Ishikawa (cell line): ENCODE data around the gene TTLL13.

Source experiments
- CEBPB ChIP-seq: IDR thresholded peaks from 2 replicates; pipeline ENCODE4 v1.6.1; 2012
- EGR1 ChIP-seq: IDR thresholded peaks from 2 replicates; pipeline ENCODE4 v1.6.1; 2012
- EP300 ChIP-seq: IDR thresholded peaks from 2 replicates; pipeline ENCODE4 v1.6.1; 2012; ENCODE audit warnings: borderline replicate concordance
- FOXM1 ChIP-seq: IDR thresholded peaks from 2 replicates; pipeline ENCODE4 v1.6.1; 2012; ENCODE audit warnings: low read depth, borderline replicate concordance
- NFIC ChIP-seq: IDR thresholded peaks from 2 replicates; pipeline ENCODE4 v1.6.1; 2012
- RAD21 ChIP-seq: IDR thresholded peaks from 2 replicates; pipeline ENCODE4 v1.6.1; 2012; ENCODE audit warnings: low read depth
- TAF1 ChIP-seq: IDR thresholded peaks from 2 replicates; pipeline ENCODE4 v1.6.1; 2012; ENCODE audit warnings: low read depth, mild to moderate bottlenecking
- TCF12 ChIP-seq: IDR thresholded peaks from 2 replicates; pipeline ENCODE4 v1.6.1; 2012; ENCODE audit warnings: low read depth
- TEAD4 ChIP-seq: IDR thresholded peaks from 2 replicates; pipeline ENCODE4 v1.6.1; 2012
- YY1 ChIP-seq: IDR thresholded peaks from 2 replicates; pipeline ENCODE4 v1.6.1; 2012; ENCODE audit warnings: low read depth
- TF ChIP-seq, protein P1 (sequence below): IDR thresholded peaks from 2 replicates; pipeline ENCODE4 v1.6.1; 2012; ENCODE audit warnings: low read depth, mild to moderate bottlenecking
- TF ChIP-seq, protein P2 (sequence below): IDR thresholded peaks from 2 replicates; pipeline ENCODE4 v1.6.1; 2012

DNA sequence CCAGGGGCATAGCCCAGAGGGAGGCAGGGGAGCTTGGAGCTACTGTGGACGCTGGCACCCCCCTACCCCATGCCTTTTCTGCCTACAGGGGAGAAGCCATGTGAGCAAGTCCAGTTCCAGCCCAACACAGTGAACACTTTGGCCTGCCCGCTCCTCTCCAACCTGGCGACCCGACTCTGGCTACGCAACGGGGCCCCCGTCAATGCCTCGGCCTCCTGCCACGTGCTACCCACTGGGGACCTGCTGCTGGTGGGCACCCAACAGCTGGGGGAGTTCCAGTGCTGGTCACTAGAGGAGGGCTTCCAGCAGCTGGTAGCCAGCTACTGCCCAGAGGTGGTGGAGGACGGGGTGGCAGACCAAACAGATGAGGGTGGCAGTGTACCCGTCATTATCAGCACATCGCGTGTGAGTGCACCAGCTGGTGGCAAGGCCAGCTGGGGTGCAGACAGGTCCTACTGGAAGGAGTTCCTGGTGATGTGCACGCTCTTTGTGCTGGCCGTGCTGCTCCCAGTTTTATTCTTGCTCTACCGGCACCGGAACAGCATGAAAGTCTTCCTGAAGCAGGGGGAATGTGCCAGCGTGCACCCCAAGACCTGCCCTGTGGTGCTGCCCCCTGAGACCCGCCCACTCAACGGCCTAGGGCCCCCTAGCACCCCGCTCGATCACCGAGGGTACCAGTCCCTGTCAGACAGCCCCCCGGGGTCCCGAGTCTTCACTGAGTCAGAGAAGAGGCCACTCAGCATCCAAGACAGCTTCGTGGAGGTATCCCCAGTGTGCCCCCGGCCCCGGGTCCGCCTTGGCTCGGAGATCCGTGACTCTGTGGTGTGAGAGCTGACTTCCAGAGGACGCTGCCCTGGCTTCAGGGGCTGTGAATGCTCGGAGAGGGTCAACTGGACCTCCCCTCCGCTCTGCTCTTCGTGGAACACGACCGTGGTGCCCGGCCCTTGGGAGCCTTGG is 21.3 kb upstream of the TTLL13 start:
- TF ChIP-seq TAF1 (no peak), NFIC (no peak), RAD21 (no peak), EGR1 (no peak), YY1 (no peak), TEAD4 (no peak), EP300 (no peak), CEBPB (no peak), FOXM1 (no peak), TCF12 (no peak)
- TF ChIP-seq, protein P1, sequence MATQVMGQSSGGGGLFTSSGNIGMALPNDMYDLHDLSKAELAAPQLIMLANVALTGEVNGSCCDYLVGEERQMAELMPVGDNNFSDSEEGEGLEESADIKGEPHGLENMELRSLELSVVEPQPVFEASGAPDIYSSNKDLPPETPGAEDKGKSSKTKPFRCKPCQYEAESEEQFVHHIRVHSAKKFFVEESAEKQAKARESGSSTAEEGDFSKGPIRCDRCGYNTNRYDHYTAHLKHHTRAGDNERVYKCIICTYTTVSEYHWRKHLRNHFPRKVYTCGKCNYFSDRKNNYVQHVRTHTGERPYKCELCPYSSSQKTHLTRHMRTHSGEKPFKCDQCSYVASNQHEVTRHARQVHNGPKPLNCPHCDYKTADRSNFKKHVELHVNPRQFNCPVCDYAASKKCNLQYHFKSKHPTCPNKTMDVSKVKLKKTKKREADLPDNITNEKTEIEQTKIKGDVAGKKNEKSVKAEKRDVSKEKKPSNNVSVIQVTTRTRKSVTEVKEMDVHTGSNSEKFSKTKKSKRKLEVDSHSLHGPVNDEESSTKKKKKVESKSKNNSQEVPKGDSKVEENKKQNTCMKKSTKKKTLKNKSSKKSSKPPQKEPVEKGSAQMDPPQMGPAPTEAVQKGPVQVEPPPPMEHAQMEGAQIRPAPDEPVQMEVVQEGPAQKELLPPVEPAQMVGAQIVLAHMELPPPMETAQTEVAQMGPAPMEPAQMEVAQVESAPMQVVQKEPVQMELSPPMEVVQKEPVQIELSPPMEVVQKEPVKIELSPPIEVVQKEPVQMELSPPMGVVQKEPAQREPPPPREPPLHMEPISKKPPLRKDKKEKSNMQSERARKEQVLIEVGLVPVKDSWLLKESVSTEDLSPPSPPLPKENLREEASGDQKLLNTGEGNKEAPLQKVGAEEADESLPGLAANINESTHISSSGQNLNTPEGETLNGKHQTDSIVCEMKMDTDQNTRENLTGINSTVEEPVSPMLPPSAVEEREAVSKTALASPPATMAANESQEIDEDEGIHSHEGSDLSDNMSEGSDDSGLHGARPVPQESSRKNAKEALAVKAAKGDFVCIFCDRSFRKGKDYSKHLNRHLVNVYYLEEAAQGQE = no peak
- TF ChIP-seq, protein P2, sequence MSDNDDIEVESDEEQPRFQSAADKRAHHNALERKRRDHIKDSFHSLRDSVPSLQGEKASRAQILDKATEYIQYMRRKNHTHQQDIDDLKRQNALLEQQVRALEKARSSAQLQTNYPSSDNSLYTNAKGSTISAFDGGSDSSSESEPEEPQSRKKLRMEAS = no peak
